ENCODE data around the gene ICAM4. TPM values are rescaled to one million over a fixed set of nuclear protein-coding genes. Genes with fewer than 3 reads are reported as not detected.

Gene ICAM4
- total and polyA plus RNA-seq, 9 of the 15 experiments (the other 6 are each of a cell fraction or from before 2014, with no cell fraction given) = 14.1 to 86.1 (median 29.6) TPM

- no peak for TF ChIP-seq THRA (IDR thresholded peaks at IDR 0.05)
- TF ChIP-seq NCOA4 (IDR thresholded peaks at IDR 0.05; ENCODE audit: partially characterized antibody) = no peak
- no peak for TF ChIP-seq PKNOX1 (IDR thresholded peaks at IDR 0.05)
- no peak for TF ChIP-seq ZNF274 (IDR thresholded peaks at IDR 0.05; ENCODE audit: borderline replicate concordance, low read depth, low read length)
- TF ChIP-seq SNIP1 (IDR thresholded peaks at IDR 0.05; ENCODE audit: low read depth) = no peak
- no peak for TF ChIP-seq U2AF2 (optimal IDR thresholded peaks at IDR 0.05; ENCODE audit: low read depth, low read length)
- no peak for TF ChIP-seq TCF3 (CRISPR knock-in tag; IDR thresholded peaks at IDR 0.05)
- TF ChIP-seq IRF2 (CRISPR knock-in tag; IDR thresholded peaks at IDR 0.05) = no peak
- TF ChIP-seq ZNF584 (CRISPR knock-in tag; IDR thresholded peaks at IDR 0.05; ENCODE audit: low read depth) = no peak
- no peak for TF ChIP-seq NCOA2 (IDR thresholded peaks at IDR 0.05; ENCODE audit: partially characterized antibody in 2 of 2)
- TF ChIP-seq ZNF75A (CRISPR knock-in tag; IDR thresholded peaks at IDR 0.05) = no peak
- peak; percentile 70 for TF ChIP-seq KDM5B (IDR thresholded peaks at IDR 0.05; ENCODE audit: insufficient replicate concordance, low read depth, low read length)
- TF ChIP-seq RB1 (IDR thresholded peaks at IDR 0.05; ENCODE audit: low read depth) = no peak
- no peak for TF ChIP-seq MTA1 (IDR thresholded peaks at IDR 0.05; ENCODE audit: borderline replicate concordance)
- TF ChIP-seq ZNF165 (CRISPR knock-in tag; IDR thresholded peaks at IDR 0.05; ENCODE audit: borderline replicate concordance) = no peak
- peak; percentile 89 to 100 for TF ChIP-seq HDAC1 (IDR thresholded peaks at IDR 0.05)
- no peak for TF ChIP-seq MYBL2 (IDR thresholded peaks at IDR 0.05; ENCODE audit: low read depth)
- no peak for TF ChIP-seq MYBL2 (CRISPR knock-in tag; IDR thresholded peaks at IDR 0.05; ENCODE audit: borderline replicate concordance)
- no peak for TF ChIP-seq FOXK1 (CRISPR knock-in tag; IDR thresholded peaks at IDR 0.05; ENCODE audit: borderline replicate concordance)
These were observed 28.8 kb downstream of the ICAM4 start, which contains the start of gene FDX2 (continued) for GRCh38 chr19:10315335-10316214.
